Suprapubic skin (tissue), 4 donors: ENCODE measurements around the gene SEC63. TPM values are rescaled to one million over a fixed set of nuclear protein-coding genes. Genes with fewer than 3 reads are reported as not detected.
"Not testable (repeated sequence)": the region's sequence is repeated elsewhere in the genome, so short reads cannot be mapped to it uniquely, and the experiment has no call there.

Source experiments
- DNase-seq, 2 donors: peaks; one replicate each; pipeline ENCODE4 v3.0.0-alpha.2; 2019; ENCODE audit warnings: low spot score in 2 of 2
- H3K27ac ChIP-seq: fragments of 200-600 bp; sonication (generic); one replicate; pipeline ENCODE4 v1.5.1; 2019
- H3K27me3 ChIP-seq: fragments of 200-600 bp; sonication (generic); one replicate; pipeline ENCODE4 v1.5.1; 2019
- H3K36me3 ChIP-seq: fragments of 200-600 bp; sonication (generic); one replicate; pipeline ENCODE4 v1.5.1; 2019
- H3K4me1 ChIP-seq: fragments of 200-600 bp; sonication (generic); one replicate; pipeline ENCODE4 v1.5.1; 2019
- H3K4me3 ChIP-seq: fragments of 200-600 bp; sonication (generic); one replicate; pipeline ENCODE4 v1.5.1; 2019; ENCODE audit warnings: mild to moderate bottlenecking
- H3K9me3 ChIP-seq: fragments of 200-600 bp; sonication (generic); one replicate; pipeline ENCODE4 v1.5.1; 2019
- EP300 ChIP-seq: sonication (generic); formaldehyde crosslinking; IDR thresholded peaks from one replicate; pipeline ENCODE4 v1.6.1; 2017; ENCODE audit warnings: antibody characterized with exemption
- POLR2A ChIP-seq, 2 donors: fragments of 450-650 bp; IDR thresholded peaks; one replicate each; pipeline ENCODE4 v1.6.1; 2017; ENCODE audit warnings: antibody characterized with exemption in 2 of 2, mild to moderate bottlenecking in 2 of 2, moderate library complexity in 2 of 2
- POLR2AphosphoS5 ChIP-seq, 3 donors: sonication (generic); formaldehyde crosslinking; IDR thresholded peaks; one replicate each; pipeline ENCODE4 v1.6.1; 2017; ENCODE audit warnings: antibody characterized with exemption in 3 of 3
- WGBS: methylation state at CpG from one replicate; pipeline ENCODE4 v1.1.5; 2018; 5-methylcytosine and 5-hydroxymethylcytosine counted together
- total RNA-seq, 4 donors: library from RNA; depleted of rRNA; stranded (reverse); fragments of >200 nt; gene quantifications; one replicate each; pipeline ENCODE4 v1.1.0, GENCODE V29; 2016
- TF ChIP-seq, protein P1 (sequence below), 2 donors: fragments of 200-600 bp in 1 of 2; fragments of 450-650 bp in 1 of 2; sonication (generic) in 1 of 2; IDR thresholded peaks; one replicate each; pipeline ENCODE4 v1.5.1; 2016 to 2019; ENCODE audit warnings: antibody characterized with exemption in 2 of 2, mild to moderate bottlenecking in 1 of 2, moderate library complexity in 1 of 2

SEC63 gene
- total RNA-seq, 4 donors from 2014 or later, result 31.6 to 54.1 (median 42.4) TPM

DNA sequence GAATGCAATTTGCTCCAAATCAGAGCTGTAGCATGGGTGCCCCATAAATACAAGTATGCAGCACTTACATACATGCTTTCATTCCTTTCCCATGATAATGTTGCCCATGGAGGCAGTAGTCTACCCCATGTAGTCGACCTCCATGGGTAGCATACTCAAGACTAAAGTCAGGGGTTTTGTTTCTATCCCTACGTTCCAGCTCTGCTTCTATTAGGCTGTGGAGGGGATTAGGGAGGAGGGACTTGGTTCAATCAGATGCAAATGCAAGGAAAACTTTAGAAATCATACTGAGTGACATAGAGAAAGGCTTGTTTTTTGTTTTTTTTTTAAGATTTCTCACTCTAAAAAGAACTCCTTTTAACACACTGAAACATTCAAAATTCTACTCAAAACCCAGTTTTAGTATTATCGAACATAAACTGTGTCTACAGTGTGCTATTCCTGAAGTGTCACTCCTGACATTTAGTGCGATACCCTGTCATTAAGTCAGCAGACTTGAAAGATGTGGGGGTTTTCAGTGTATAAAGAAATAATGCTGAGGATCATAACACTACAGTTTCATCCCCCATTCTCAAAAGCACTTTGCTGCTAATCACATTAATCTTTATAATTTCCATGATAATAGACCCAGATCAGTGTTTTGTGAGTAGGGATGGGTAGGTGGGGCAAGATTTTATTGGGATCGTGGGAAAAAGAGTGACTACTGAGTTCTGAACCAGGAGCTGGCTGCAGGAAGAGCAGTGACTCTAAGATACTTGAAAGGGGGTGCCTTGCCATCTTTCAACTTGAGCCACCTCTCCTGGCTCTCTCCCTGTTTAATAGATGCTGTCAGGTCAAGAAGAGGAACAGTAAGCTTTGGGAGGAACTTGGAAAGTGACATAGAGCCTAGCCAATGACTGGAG, 93.5 kb downstream of the SEC63 start:
- Histone ChIP-seq H3K27ac (no peak overlapping the region), H3K36me3 (peaks cover 7% of the 10 kb centered on the region), H3K4me3 (no peak overlapping the region), H3K27me3 (no peaks in the 10 kb centered on the region), H3K4me1 (no peaks in the 10 kb centered on the region), H3K9me3 (no peaks in the 10 kb centered on the region)
- 65% methylated on average over 5 of the region's 5 CpGs for WGBS
- no peak for DNase-seq
- TF ChIP-seq EP300 (no peak), POLR2A (IDR thresholded peaks at IDR 0.05) (no peak), POLR2AphosphoS5 (IDR thresholded peaks at IDR 0.05) (no peak)
- TF ChIP-seq, protein P1, sequence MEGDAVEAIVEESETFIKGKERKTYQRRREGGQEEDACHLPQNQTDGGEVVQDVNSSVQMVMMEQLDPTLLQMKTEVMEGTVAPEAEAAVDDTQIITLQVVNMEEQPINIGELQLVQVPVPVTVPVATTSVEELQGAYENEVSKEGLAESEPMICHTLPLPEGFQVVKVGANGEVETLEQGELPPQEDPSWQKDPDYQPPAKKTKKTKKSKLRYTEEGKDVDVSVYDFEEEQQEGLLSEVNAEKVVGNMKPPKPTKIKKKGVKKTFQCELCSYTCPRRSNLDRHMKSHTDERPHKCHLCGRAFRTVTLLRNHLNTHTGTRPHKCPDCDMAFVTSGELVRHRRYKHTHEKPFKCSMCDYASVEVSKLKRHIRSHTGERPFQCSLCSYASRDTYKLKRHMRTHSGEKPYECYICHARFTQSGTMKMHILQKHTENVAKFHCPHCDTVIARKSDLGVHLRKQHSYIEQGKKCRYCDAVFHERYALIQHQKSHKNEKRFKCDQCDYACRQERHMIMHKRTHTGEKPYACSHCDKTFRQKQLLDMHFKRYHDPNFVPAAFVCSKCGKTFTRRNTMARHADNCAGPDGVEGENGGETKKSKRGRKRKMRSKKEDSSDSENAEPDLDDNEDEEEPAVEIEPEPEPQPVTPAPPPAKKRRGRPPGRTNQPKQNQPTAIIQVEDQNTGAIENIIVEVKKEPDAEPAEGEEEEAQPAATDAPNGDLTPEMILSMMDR (IDR thresholded peaks at IDR 0.05), result no peak

DNA sequence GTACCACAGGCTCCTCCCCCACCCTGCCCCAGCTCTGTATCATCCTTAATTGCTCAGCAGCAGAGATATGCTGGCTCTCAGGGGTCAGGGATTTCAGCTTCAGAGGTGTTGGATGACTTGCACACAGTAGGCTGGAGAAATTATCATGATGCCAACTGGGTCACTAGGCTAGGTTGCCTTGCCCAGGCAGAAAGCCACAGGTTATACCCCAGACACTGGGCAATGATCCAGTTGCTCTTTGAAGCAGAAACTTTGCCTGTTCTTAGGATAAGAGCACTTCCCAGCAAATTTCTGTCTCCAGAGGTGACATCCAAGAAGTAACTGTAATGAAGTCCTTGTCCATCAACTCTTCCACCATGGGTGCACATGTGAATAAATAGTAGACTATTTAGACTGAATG, 95.6 kb downstream of the SEC63 start:
- Histone ChIP-seq H3K27me3 (no peaks in the 10 kb centered on the region), H3K27ac (no peak overlapping the region), H3K36me3 (no peaks in the 10 kb centered on the region), H3K4me1 (no peaks in the 10 kb centered on the region), H3K9me3 (no peaks in the 10 kb centered on the region), H3K4me3 (no peak overlapping the region)
- no peak for DNase-seq
- TF ChIP-seq POLR2AphosphoS5 (IDR thresholded peaks at IDR 0.05), result no peak
- TF ChIP-seq, protein P1 (IDR thresholded peaks at IDR 0.05), result no peak
- TF ChIP-seq POLR2A (IDR thresholded peaks at IDR 0.05), result no peak
- no peak for TF ChIP-seq EP300

- DNase-seq, H3K36me3 ChIP-seq, H3K27ac ChIP-seq, H3K4me3 ChIP-seq, H3K9me3 ChIP-seq, H3K4me1 ChIP-seq, H3K27me3 ChIP-seq: not testable (repeated sequence)
- WGBS, result 92% methylated on average over 4 of the region's 4 CpGs
Observed at GRCh38 chr6:107860963-107861362, 97.0 kb downstream of the SEC63 start.

GRCh38 chr6:107860144-107860543, 97.9 kb downstream of the SEC63 start:
- WGBS, result 77% methylated on average over 15 of the region's 18 CpGs
- not testable (repeated sequence) for H3K4me3 ChIP-seq, H3K4me1 ChIP-seq, H3K9me3 ChIP-seq, DNase-seq, H3K27ac ChIP-seq, H3K27me3 ChIP-seq, H3K36me3 ChIP-seq

GRCh38 chr6:107853230-107853629, 104.8 kb downstream of the SEC63 start:
- no peak overlapping the region for H3K4me3 ChIP-seq

DNA sequence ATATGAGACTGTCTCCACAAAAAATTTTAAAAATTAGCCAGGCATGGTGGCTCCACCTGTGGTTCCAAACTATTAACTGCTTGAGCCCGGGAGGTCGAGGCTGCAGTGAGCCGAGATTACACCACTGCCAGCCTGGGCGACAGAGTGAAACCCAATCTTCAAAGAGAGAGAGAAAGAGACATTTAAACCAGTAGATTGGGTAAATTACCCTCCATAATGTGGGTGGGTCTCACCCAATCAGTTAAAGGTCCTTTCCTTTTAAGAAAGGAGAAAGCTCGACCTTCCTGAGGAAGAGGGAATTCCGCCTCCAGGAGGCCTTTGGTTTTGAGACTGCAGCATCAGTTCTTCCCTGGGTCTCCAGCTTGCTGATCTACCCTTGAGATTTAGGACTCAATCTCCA, 108.7 kb downstream of the SEC63 start:
- DNase-seq, result no peak
- Histone ChIP-seq H3K27me3 (peaks cover 15% of the 10 kb centered on the region), H3K36me3 (no peaks in the 10 kb centered on the region), H3K4me1 (peaks cover 12% of the 10 kb centered on the region), H3K4me3 (no peak overlapping the region), H3K27ac (no peak overlapping the region), H3K9me3 (no peaks in the 10 kb centered on the region)
- TF ChIP-seq POLR2A (IDR thresholded peaks at IDR 0.05), result no peak
- TF ChIP-seq, protein P1 (IDR thresholded peaks at IDR 0.05), result no peak
- TF ChIP-seq POLR2AphosphoS5 (IDR thresholded peaks at IDR 0.05), result no peak
- TF ChIP-seq EP300, result no peak
- WGBS, result 89% methylated on average over 6 of the region's 6 CpGs

More at GRCh38 chr6:107853230-107853629, 104.8 kb downstream of the SEC63 start:
- TF ChIP-seq EP300 (no peak), POLR2A (IDR thresholded peaks at IDR 0.05) (no peak), POLR2AphosphoS5 (IDR thresholded peaks at IDR 0.05) (no peak)
- TF ChIP-seq, protein P1 (IDR thresholded peaks at IDR 0.05), result no peak
- H3K27ac ChIP-seq, result no peak overlapping the region
- no peaks in the 10 kb centered on the region for H3K9me3 ChIP-seq
- WGBS, result 80% methylated on average over 3 of the region's 3 CpGs
- no peaks in the 10 kb centered on the region for H3K27me3 ChIP-seq
- DNase-seq, result no peak
- no peaks in the 10 kb centered on the region for H3K36me3 ChIP-seq
- H3K4me1 ChIP-seq, result peaks cover 6% of the 10 kb centered on the region
